ENCODE measurements around the gene AXIN2.
"Not testable (repeated sequence)": the region's sequence is repeated elsewhere in the genome, so short reads cannot be mapped to it uniquely, and the experiment has no call there.

The AXIN2 gene

GRCh38 chr17:65537845-65538674 is 23.4 kb downstream of the AXIN2 start:
- DNase-seq (ENCODE audit: low spot score) = no peak

- no peak for DNase-seq (ENCODE audit: low spot score)
Measured at GRCh38 chr17:65537343-65537844, 24.1 kb downstream of the AXIN2 start.

GRCh38 chr17:65536573-65537342 is 24.7 kb downstream of the AXIN2 start:
- DNase-seq (ENCODE audit: low spot score) = no peak

GRCh38 chr17:65535777-65536572 is 25.5 kb downstream of the AXIN2 start:
- peak; percentile 43 for DNase-seq (ENCODE audit: low spot score)

GRCh38 chr17:65533852-65534457 is 27.5 kb downstream of the AXIN2 start:
- no peak for DNase-seq (ENCODE audit: low spot score)

- no peak for DNase-seq (ENCODE audit: low spot score)
Measured at GRCh38 chr17:65533056-65533745, 28.2 kb downstream of the AXIN2 start.

GRCh38 chr17:65532101-65532890 is 29.2 kb downstream of the AXIN2 start:
- no peak for DNase-seq (ENCODE audit: low spot score)

- peak; percentile 70 for DNase-seq (ENCODE audit: low spot score)
Measured at GRCh38 chr17:65531256-65532100, 30.0 kb downstream of the AXIN2 start.

- DNase-seq (ENCODE audit: low spot score) = no peak
Measured at GRCh38 chr17:65530523-65531255, 30.8 kb downstream of the AXIN2 start.

GRCh38 chr17:65529761-65530522 is 31.5 kb downstream of the AXIN2 start:
- no peak for DNase-seq (ENCODE audit: low spot score)

GRCh38 chr17:65529040-65529633 is 32.3 kb downstream of the AXIN2 start:
- DNase-seq (ENCODE audit: low spot score) = no peak

- DNase-seq (ENCODE audit: low spot score) = no peak
Measured at GRCh38 chr17:65527857-65528591, 33.4 kb downstream of the AXIN2 start.

GRCh38 chr17:65527381-65527780 is 34.1 kb downstream of the AXIN2 start:
- no peak for DNase-seq (ENCODE audit: low spot score)

- not testable (repeated sequence) for DNase-seq (ENCODE audit: low spot score)
Measured at GRCh38 chr17:65526854-65527253, 34.6 kb downstream of the AXIN2 start.

- DNase-seq (ENCODE audit: low spot score) = no peak
Measured at GRCh38 chr17:65523853-65524664, 37.4 kb downstream of the AXIN2 start.

GRCh38 chr17:65523411-65523810 is 38.0 kb downstream of the AXIN2 start:
- DNase-seq (ENCODE audit: low spot score) = no peak

All from GM03348 (cell line).